Breast epithelium (tissue), 3 donors: Measurements from ENCODE around the gene KRTAP10-9.

Experiments used
- POLR2AphosphoS5 ChIP-seq, 3 donors: sonication (generic); formaldehyde crosslinking; IDR thresholded peaks; one replicate each; pipeline ENCODE4 v1.6.1; 2017; ENCODE audit warnings: antibody characterized with exemption in 3 of 3
- TF ChIP-seq, protein P1 (sequence below), 3 donors: fragments of 450-650 bp; IDR thresholded peaks; one replicate each; pipeline ENCODE4 v1.5.1; 2016 to 2017; ENCODE audit warnings: antibody characterized with exemption in 3 of 3, mild to moderate bottlenecking in 3 of 3, moderate library complexity in 3 of 3

DNA sequence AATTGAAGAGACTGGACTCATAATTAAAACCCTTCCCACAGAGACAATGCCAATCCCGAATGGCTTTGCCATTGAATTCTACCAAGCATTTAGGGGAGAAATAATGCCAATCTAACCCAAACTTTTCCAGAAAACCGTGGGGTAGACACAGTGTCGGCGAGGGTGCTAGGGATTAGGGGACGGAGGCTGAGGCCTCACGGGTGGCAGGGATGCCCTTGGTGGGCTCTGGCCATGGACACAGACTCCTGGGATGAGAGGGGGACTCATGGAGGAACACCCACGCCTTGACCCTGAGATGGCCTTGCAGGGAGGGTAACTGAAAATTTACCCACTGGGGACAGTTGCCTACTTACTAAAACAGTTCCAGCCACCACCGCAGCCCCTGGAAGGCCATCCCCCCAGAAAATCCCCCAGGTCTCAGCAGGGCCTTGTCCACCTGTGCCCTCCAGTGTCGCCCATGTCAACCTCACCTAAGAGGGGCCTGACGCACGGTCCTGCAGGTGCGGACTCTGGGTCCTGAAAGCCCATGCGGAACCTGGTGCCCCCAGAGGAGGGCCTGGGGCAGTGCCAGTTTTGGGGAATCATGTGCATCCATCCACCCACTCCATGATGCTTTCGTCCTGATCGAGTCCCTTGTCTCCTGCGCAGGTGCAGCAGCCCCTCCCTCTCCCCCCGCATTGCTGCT is 48.4 kb upstream of the KRTAP10-9 start:
- no peak for TF ChIP-seq POLR2AphosphoS5 (IDR thresholded peaks at IDR 0.05)
- TF ChIP-seq, protein P1, sequence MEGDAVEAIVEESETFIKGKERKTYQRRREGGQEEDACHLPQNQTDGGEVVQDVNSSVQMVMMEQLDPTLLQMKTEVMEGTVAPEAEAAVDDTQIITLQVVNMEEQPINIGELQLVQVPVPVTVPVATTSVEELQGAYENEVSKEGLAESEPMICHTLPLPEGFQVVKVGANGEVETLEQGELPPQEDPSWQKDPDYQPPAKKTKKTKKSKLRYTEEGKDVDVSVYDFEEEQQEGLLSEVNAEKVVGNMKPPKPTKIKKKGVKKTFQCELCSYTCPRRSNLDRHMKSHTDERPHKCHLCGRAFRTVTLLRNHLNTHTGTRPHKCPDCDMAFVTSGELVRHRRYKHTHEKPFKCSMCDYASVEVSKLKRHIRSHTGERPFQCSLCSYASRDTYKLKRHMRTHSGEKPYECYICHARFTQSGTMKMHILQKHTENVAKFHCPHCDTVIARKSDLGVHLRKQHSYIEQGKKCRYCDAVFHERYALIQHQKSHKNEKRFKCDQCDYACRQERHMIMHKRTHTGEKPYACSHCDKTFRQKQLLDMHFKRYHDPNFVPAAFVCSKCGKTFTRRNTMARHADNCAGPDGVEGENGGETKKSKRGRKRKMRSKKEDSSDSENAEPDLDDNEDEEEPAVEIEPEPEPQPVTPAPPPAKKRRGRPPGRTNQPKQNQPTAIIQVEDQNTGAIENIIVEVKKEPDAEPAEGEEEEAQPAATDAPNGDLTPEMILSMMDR (IDR thresholded peaks at IDR 0.05) = no peak
